Ovary (tissue), 10 donors: ENCODE data around the gene MFAP5. TPM values are rescaled to one million over a fixed set of nuclear protein-coding genes. Genes with fewer than 3 reads are reported as not detected.

ENCODE experiments used
- DNase-seq, 5 donors: peaks; one replicate each; pipeline ENCODE4 v3.0.0-alpha.2; 2019 to 2020
- H3K27ac ChIP-seq, 2 donors: fragments of 200-600 bp; one replicate each; pipeline versions ENCODE4 v1.5.1 to v1.8.0; 2019 to 2022
- H3K27me3 ChIP-seq: fragments of 200-600 bp; one replicate; pipeline ENCODE4 v1.8.0; 2022
- H3K36me3 ChIP-seq: fragments of 200-600 bp; sonication (generic); one replicate; pipeline ENCODE4 v1.5.1; 2019
- H3K4me1 ChIP-seq: one replicate; pipeline ENCODE4 v1.8.1; 2013; ENCODE audit warnings: mild to moderate bottlenecking, moderate library complexity; ENCODE audit not compliant: insufficient read depth
- H3K4me3 ChIP-seq: fragments of 200-600 bp; sonication (generic); one replicate; pipeline ENCODE4 v1.5.1; 2017
- H3K9me3 ChIP-seq, 2 donors: fragments of 200-600 bp in 1 of 2; sonication (generic) in 1 of 2; one replicate each; pipeline versions ENCODE4 v1.5.1 to v1.8.1; 2013 to 2019; ENCODE audit warnings: mild to moderate bottlenecking in 1 of 2, moderate library complexity in 1 of 2
- CTCF ChIP-seq, 3 donors: fragments of 450-650 bp in 2 of 3; fragments of 200-600 bp in 1 of 3; IDR thresholded peaks; one replicate each; pipeline versions ENCODE4 v1.5.1 to v1.8.0; 2016 to 2022; ENCODE audit warnings: antibody characterized with exemption in 3 of 3, mild to moderate bottlenecking in 1 of 3
- EP300 ChIP-seq: sonication (generic); formaldehyde crosslinking; IDR thresholded peaks from one replicate; pipeline ENCODE4 v1.6.1; 2017; ENCODE audit warnings: antibody characterized with exemption
- POLR2A ChIP-seq: fragments of 450-650 bp; IDR thresholded peaks from one replicate; pipeline ENCODE4 v1.6.1; 2017; ENCODE audit warnings: antibody characterized with exemption, mild to moderate bottlenecking, moderate library complexity
- WGBS, 3 donors: extraction: QIAGEN DNeasy Blood & Tissue Kit in 1 of 3; methylation state at CpG; one replicate each; pipeline versions ENCODE4 v1.1.5 to v1.1.7; 2013 to 2017; 5-methylcytosine and 5-hydroxymethylcytosine counted together
- intact Hi-C, 4 donors: fragments of 100-400 bp; cut with DNase I; formaldehyde crosslinking; loops; one replicate each; pipeline versions ENCODE4 v1.11.0 to v1.15.1; 2022 to 2023
- long read RNA-seq, 3 donors: library from polyadenylated mRNA in 2 of 3; unstranded in 2 of 3; transcript quantifications; one replicate each; pipeline ENCODE4 v2.0.0 and lab custom pipeline, GENCODE V29; 2021 to 2026
- polyA plus RNA-seq, 2 donors: library from polyadenylated mRNA; stranded (reverse); fragments of 200-250 nt in 1 of 2; fragments of 350-450 nt in 1 of 2; fragmentation: Illumina TruSeq in 1 of 2; extraction: RNeasy Lipid Tissue Mini Kit (QIAGEN cat#74804) in 1 of 2; gene quantifications; one replicate each; pipeline ENCODE4 v1.2.3, GENCODE V29; 2013 to 2014
- total RNA-seq, 7 donors: library from RNA; depleted of rRNA in 2 of 7; stranded (reverse); fragments of >200 nt in 2 of 7; fragmentation: NEBNext Ultra II Directional in 3 of 7; extraction: Animal tissue kit (Norgen Biotek cat#: 25700) in 3 of 7; gene quantifications; one replicate each; pipeline versions ENCODE4 v1.1.0 to v1.2.4, GENCODE V29; 2016 to 2023
- donor health status: DM: no; HTN: no; CAD: no; lungs with moderate emphysema.
- donor health status: DM: no; HTN: no; CAD: no.
- donor health status: Bipolar disorder and iron deficiency.
- donor health status: DM: yes; HTN: yes; CAD: no.
- donor health status: DM: no; HTN: no; CAD: no.
- donor health status: DM: yes; HTN: yes; CAD: no.

MFAP5 gene
- total RNA-seq (1 to 10 TPM in 2 of 7 donors, under 1 TPM in 3, not detected in 2; 0.35 to 7.5 (median 0.72) TPM), polyA plus RNA-seq (100 to 1,000 TPM in 1 of 2 donors, under 1 TPM in 1; 0.46 to 106 TPM)
- long read RNA-seq, donor 1 = 0 reads
- long read RNA-seq, donor 2 = 0 reads
- long read RNA-seq, donor 3, partial matches to known transcripts = 0 of 1 reads
- long read RNA-seq, donor 3, other reads (novel, unspliced or antisense) = 0 of 1 reads

GRCh38 chr12:8662593-8662992 lies at the start of gene MFAP5:
MFAP5 (minus strand) TSS chr12:8662826; CDS start chr12:8662104, 722 bp downstream.
- TF ChIP-seq POLR2A = no peak
- no peak for TF ChIP-seq CTCF (IDR thresholded peaks at IDR 0.05)
- TF ChIP-seq EP300 = no peak
- Histone ChIP-seq H3K27me3 (no peaks in the 10 kb centered on the region), H3K36me3 (no peaks in the 10 kb centered on the region), H3K27ac (no peak within 1 kb of the TSS), H3K4me3 (peak within 1 kb of the TSS; percentile 5), H3K4me1 (no peaks in the 10 kb centered on the region), H3K9me3 (no peaks in the 10 kb centered on the region)
- intact Hi-C loops = no loop called here
- DNase-seq = no peak
- WGBS, 3 donors = 61 to 68% (median 65%) methylated on average over 6 of the region's 6 CpGs

GRCh38 chr12:8709124-8709830 lies 46.7 kb upstream of the MFAP5 start:
- Histone ChIP-seq H3K4me1 (peaks cover 8% of the 10 kb centered on the region), H3K4me3 (peak overlapping the region; percentile 32), H3K9me3 (no peaks in the 10 kb centered on the region), H3K27me3 (no peaks in the 10 kb centered on the region), H3K36me3 (no peaks in the 10 kb centered on the region), H3K27ac (peak overlapping the region; percentile 66)
- intact Hi-C loops = no loop called here
- 4 to 38% (median 5%) methylated on average over 6 of the region's 6 CpGs for WGBS, 3 donors
- TF ChIP-seq EP300 (no peak), POLR2A (no peak), CTCF (IDR thresholded peaks at IDR 0.05) (no peak)
- peak in 3 of 5 donors; percentile 31 to 50 (median 33) for DNase-seq

- intact Hi-C loops = no loop called here
Observed at GRCh38 chr12:8702159-8702558, 39.5 kb upstream of the MFAP5 start.

More at GRCh38 chr12:8702159-8702558, 39.5 kb upstream of the MFAP5 start:
- Histone ChIP-seq H3K36me3 (no peaks in the 10 kb centered on the region), H3K27me3 (no peaks in the 10 kb centered on the region), H3K27ac (peak overlapping the region in 1 of 2 donors; percentile 28), H3K4me3 (no peak overlapping the region), H3K4me1 (peaks cover 5% of the 10 kb centered on the region), H3K9me3 (no peaks in the 10 kb centered on the region)
- TF ChIP-seq CTCF (IDR thresholded peaks at IDR 0.05) (no peak), POLR2A (no peak), EP300 (no peak)
- DNase-seq = no peak
- WGBS, 3 donors = 60 to 63% (median 61%) methylated on average over 4 of the region's 4 CpGs
